ENCODE measurements around the gene LIX1.
"Not testable (repeated sequence)": the region's sequence is repeated elsewhere in the genome, so short reads cannot be mapped to it uniquely, and the experiment has no call there.

LIX1 gene

GRCh38 chr5:97142521-97143254 lies at the start of gene LIX1:
Gene LIX1, minus strand, starts transcription at chr5:97142611. Its CDS starts 35 bp downstream, at chr5:97142576.
- peak; percentile 18 for DNase-seq

GRCh38 chr5:97191893-97192292 lies 49.5 kb upstream of the LIX1 start:
- DNase-seq = no peak

GRCh38 chr5:97189523-97189922 lies 47.1 kb upstream of the LIX1 start:
- not testable (repeated sequence) for DNase-seq

- no peak for DNase-seq
Measured at GRCh38 chr5:97183930-97184213, 41.5 kb upstream of the LIX1 start.

GRCh38 chr5:97183100-97183929 lies 40.9 kb upstream of the LIX1 start, which contains the start of gene RIOK2:
Gene RIOK2, minus strand, starts transcription at chr5:97183247. Its CDS starts 56 bp downstream, at chr5:97183191.
- peak; percentile 94 for DNase-seq

GRCh38 chr5:97182571-97183099 lies 40.2 kb upstream of the LIX1 start:
- no peak for DNase-seq

GRCh38 chr5:97181856-97182545 lies 39.6 kb upstream of the LIX1 start:
- DNase-seq = no peak

GRCh38 chr5:97179457-97179856 lies 37.0 kb upstream of the LIX1 start:
- DNase-seq = not testable (repeated sequence)

- DNase-seq = no peak
Measured at GRCh38 chr5:97172227-97172626, 29.8 kb upstream of the LIX1 start.

- DNase-seq = no peak
Measured at GRCh38 chr5:97171703-97172102, 29.3 kb upstream of the LIX1 start.

GRCh38 chr5:97167435-97167834 lies 25.0 kb upstream of the LIX1 start:
- no peak for DNase-seq

- no peak for DNase-seq
Measured at GRCh38 chr5:97165726-97166125, 23.3 kb upstream of the LIX1 start.

GRCh38 chr5:97164846-97165245 lies 22.4 kb upstream of the LIX1 start:
- DNase-seq = no peak

- DNase-seq = no peak
Measured at GRCh38 chr5:97163790-97164285, 21.4 kb upstream of the LIX1 start.

- DNase-seq = no peak
Measured at GRCh38 chr5:97163360-97163764, 21.0 kb upstream of the LIX1 start.

- DNase-seq = peak; percentile 27
Measured at GRCh38 chr5:97162045-97162444, 19.6 kb upstream of the LIX1 start.

- no peak for DNase-seq
Measured at GRCh38 chr5:97157689-97158088, 15.3 kb upstream of the LIX1 start.

- no peak for DNase-seq
Measured at GRCh38 chr5:97151370-97151769, 9.0 kb upstream of the LIX1 start.

- DNase-seq = no peak
Measured at GRCh38 chr5:97150401-97150800, 8.0 kb upstream of the LIX1 start.

GRCh38 chr5:97149709-97150108 lies 7.3 kb upstream of the LIX1 start:
- no peak for DNase-seq

GRCh38 chr5:97148288-97148687 lies 5.9 kb upstream of the LIX1 start:
- DNase-seq = no peak

GRCh38 chr5:97143704-97144103 lies 1.3 kb upstream of the LIX1 start:
- no peak for DNase-seq

GRCh38 chr5:97141539-97141938 lies 872 bp downstream of the LIX1 start:
- DNase-seq = no peak

All from activated naive CD4-positive, alpha-beta T cell treated with anti-CD3 and anti-CD28 coated beads, Interleukin-2, amount 50 U/mL, for 16 hours (primary cell).